Measurements from ENCODE around the gene TTC9B. TPM values are rescaled to one million over a fixed set of nuclear protein-coding genes. Genes with fewer than 3 reads are reported as not detected.

TTC9B gene
- total RNA-seq, 4 donors from 2014 or later, result not detected

DNA sequence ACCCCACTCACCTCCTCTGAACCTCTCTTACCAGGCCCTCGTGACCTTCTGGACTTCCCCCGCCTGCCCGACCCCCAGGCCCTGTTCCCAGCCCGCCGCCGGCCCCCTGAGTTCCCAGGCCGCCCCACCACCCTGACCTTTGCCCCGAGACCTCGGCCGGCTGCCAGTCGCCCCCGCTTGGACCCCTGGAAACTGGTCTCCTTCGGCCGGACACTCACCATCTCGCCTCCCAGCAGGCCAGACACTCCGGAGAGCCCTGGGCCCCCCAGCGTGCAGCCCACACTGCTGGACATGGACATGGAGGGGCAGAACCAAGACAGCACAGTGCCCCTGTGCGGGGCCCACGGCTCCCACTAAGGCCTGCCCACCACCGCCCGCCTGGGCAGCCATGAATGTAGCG is 3.2 kb downstream of the TTC9B start:
- intact Hi-C loops (cut with DNase I; ENCODE audit: low total_unique reads), result loop anchor here (5.0 kb wide), 1 partner anchor 1543 kb away; no protein-coding TSS in a partner anchor
- TF ChIP-seq, protein P1, sequence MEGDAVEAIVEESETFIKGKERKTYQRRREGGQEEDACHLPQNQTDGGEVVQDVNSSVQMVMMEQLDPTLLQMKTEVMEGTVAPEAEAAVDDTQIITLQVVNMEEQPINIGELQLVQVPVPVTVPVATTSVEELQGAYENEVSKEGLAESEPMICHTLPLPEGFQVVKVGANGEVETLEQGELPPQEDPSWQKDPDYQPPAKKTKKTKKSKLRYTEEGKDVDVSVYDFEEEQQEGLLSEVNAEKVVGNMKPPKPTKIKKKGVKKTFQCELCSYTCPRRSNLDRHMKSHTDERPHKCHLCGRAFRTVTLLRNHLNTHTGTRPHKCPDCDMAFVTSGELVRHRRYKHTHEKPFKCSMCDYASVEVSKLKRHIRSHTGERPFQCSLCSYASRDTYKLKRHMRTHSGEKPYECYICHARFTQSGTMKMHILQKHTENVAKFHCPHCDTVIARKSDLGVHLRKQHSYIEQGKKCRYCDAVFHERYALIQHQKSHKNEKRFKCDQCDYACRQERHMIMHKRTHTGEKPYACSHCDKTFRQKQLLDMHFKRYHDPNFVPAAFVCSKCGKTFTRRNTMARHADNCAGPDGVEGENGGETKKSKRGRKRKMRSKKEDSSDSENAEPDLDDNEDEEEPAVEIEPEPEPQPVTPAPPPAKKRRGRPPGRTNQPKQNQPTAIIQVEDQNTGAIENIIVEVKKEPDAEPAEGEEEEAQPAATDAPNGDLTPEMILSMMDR (IDR thresholded peaks at IDR 0.05), result no peak
- no peak for TF ChIP-seq POLR2A (IDR thresholded peaks at IDR 0.05)
- 91% methylated on average over 20 of the region's 22 CpGs for WGBS, 2 donors
- H3K4me3 ChIP-seq (ENCODE audit: low read depth, poor library complexity, severe bottlenecking), result no peak overlapping the region
- no peak for DNase-seq (ENCODE audit: low spot score in 2 of 2)

- no peak for DNase-seq (ENCODE audit: low spot score in 2 of 2)
- intact Hi-C loops (cut with DNase I; ENCODE audit: low total_unique reads), result no loop called here
- WGBS, 2 donors, result 89 to 92% methylated on average over 29 to 41 of the region's 50 CpGs
- TF ChIP-seq, protein P1 (IDR thresholded peaks at IDR 0.05), result no peak
- TF ChIP-seq POLR2A (IDR thresholded peaks at IDR 0.05), result no peak
- H3K4me3 ChIP-seq (ENCODE audit: low read depth, poor library complexity, severe bottlenecking), result no peak overlapping the region
Measured at GRCh38 chr19:40213882-40214570, 4.2 kb downstream of the TTC9B start.

GRCh38 chr19:40213251-40213829 is 4.8 kb downstream of the TTC9B start:
- WGBS, 2 donors, result 88 to 97% methylated on average over 51 to 53 of the region's 53 CpGs
- H3K4me3 ChIP-seq (ENCODE audit: low read depth, poor library complexity, severe bottlenecking), result no peak overlapping the region
- no peak for DNase-seq (ENCODE audit: low spot score in 2 of 2)
- TF ChIP-seq POLR2A (IDR thresholded peaks at IDR 0.05), result no peak
- TF ChIP-seq, protein P1 (IDR thresholded peaks at IDR 0.05), result no peak
- intact Hi-C loops (cut with DNase I; ENCODE audit: low total_unique reads), result no loop called here

- TF ChIP-seq POLR2A (IDR thresholded peaks at IDR 0.05), result no peak
- TF ChIP-seq, protein P1 (IDR thresholded peaks at IDR 0.05), result no peak
- intact Hi-C loops (cut with DNase I; ENCODE audit: low total_unique reads), result no loop called here
- 89 to 95% methylated on average over 5 of the region's 5 CpGs for WGBS, 2 donors
Measured at GRCh38 chr19:40210889-40211288, 7.3 kb downstream of the TTC9B start.

GRCh38 chr19:40208602-40209001 is 9.6 kb downstream of the TTC9B start:
- H3K4me3 ChIP-seq (ENCODE audit: low read depth, poor library complexity, severe bottlenecking), result no peak overlapping the region
- TF ChIP-seq, protein P1 (IDR thresholded peaks at IDR 0.05), result no peak
- TF ChIP-seq POLR2A (IDR thresholded peaks at IDR 0.05), result no peak
- 94 to 96% methylated on average over 5 of the region's 5 CpGs for WGBS, 2 donors
- DNase-seq (ENCODE audit: low spot score in 2 of 2), result no peak
- intact Hi-C loops (cut with DNase I; ENCODE audit: low total_unique reads), result no loop called here

More at GRCh38 chr19:40210889-40211288, 7.3 kb downstream of the TTC9B start:
- no peak for DNase-seq (ENCODE audit: low spot score in 2 of 2)
- no peak overlapping the region for H3K4me3 ChIP-seq (ENCODE audit: low read depth, poor library complexity, severe bottlenecking)
